Subcutaneous preadipocyte (primary cell): Measurements from ENCODE around the gene CDC14B. TPM values are rescaled to one million over a fixed set of nuclear protein-coding genes. Genes with fewer than 3 reads are reported as not detected.

ENCODE experiments used
- total RNA-seq: library from RNA; depleted of rRNA; stranded (reverse); fragments of >200 nt; gene quantifications from 2 replicates; pipeline ENCODE4 v1.2.3, GENCODE V29; 2012

The CDC14B gene
- 26.2 and 41.9 TPM in 2 replicates for total RNA-seq

DNA sequence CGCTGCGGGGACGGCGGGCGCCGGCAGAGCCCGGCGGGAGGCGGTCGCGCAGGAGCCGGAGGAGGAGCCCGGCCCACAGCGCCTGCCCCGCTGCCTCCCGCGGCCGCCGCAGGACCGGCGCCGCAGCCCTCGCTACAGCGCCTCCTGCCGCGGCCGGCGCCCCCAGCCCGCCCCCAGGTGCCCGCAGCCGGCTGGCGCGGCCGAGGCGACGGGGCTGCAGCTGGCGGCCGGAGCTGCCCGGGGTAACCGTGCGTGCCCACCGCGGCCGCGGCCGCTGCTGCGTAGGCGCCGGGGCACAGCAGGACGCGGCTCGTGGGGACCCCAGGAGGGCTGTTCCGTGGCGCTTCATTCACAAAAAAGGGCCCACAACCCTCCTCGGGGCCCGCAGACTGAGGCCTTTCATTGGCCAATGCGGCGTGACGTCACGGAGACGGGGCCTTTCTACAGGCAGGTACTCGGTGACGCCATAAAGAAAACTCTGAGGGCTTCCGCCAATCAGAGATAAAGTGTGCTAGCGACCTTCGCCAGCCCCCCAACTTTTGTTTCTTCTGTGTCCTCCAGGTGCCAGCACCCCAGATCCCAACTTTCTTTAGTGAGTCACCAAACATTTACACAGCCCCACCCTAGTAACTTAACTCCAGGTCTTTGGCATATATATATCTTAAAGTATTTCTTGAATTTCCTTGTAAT is at the start of gene CDC14B:
TSS of gene CDC14B (minus strand) at position 353 of the 690 bp plus-strand sequence. CDS start 465 bp downstream, outside the sequence.

DNA sequence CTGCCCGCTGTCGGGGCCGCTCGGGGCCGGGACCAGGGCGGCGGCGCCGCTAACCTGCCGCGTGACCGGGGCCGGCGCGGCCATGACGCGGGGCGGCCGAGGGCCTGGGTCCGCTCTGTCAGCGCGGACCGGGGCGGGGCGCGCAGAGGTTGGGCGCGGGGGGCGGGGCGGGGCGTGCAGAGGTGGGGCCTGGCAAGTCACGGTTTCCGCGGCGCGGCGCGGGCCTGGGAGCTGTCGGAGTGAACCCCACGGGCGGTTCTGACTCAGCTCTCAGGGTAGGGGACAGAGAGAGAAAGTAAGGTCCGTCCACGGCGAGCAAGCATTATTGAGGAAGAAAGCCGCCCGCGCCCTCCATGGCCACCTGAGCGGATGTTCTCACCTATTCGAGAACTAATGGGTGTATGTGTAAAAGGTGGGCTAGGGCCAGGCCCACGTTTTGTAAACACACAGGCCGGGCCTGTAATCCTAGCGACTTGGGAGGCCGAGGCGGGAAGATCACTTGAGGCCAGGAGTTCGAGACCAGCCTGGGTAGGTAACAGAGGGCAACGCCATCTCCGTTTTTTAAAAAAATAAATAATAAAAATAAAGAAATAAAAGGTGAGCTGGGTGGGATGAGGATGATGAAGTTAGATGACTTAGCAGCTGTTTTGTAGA is 35.7 kb upstream of the CDC14B start, which contains the start of gene PRXL2C:
TSS of gene PRXL2C (minus strand) at position 120 of the 654 bp plus-strand sequence. CDS start at position 84, 36 bp downstream.

Other genes with a start within 250 kb of the CDC14B start
- 15.2 and 16.9 TPM in 2 replicates for gene SLC35D2, start 236.1 kb downstream of the CDC14B start, total RNA-seq
- 5.5 and 14.9 TPM in 2 replicates for gene ZNF367, start 201.5 kb downstream of the CDC14B start, total RNA-seq
- 14.1 and 16.5 TPM in 2 replicates for gene HABP4, start 169.7 kb downstream of the CDC14B start, total RNA-seq
- 29.7 and 56.6 TPM in 2 replicates for gene PRXL2C, start 35.5 kb upstream of the CDC14B start, total RNA-seq
- gene ZNF510, start 158.2 kb upstream of the CDC14B start, total RNA-seq, result 12.5 TPM in 2 replicates
- 4.0 and 5.5 TPM in 2 replicates for gene ZNF782, start 234.7 kb upstream of the CDC14B start, total RNA-seq